SK-N-MC (cell line): ENCODE measurements around the gene CEP104.

Experiments used
- EZH2 ChIP-seq: fragments of 200-600 bp; sonication (generic); IDR thresholded peaks from one replicate; pipeline ENCODE4 v1.6.1; 2017; ENCODE audit warnings: antibody characterized with exemption
- POLR2AphosphoS5 ChIP-seq: IDR thresholded peaks from 2 replicates; pipeline ENCODE4 v1.6.1; 2012; ENCODE audit warnings: mild to moderate bottlenecking, low read depth, low read length, borderline replicate concordance

- TF ChIP-seq POLR2AphosphoS5 (no peak), EZH2 (no peak)
Observed at GRCh38 chr1:3817821-3818597, 39.0 kb downstream of the CEP104 start.
